HL-60/S4 treated with retinoic acid at 250 ng/mL for 4 days and 3 days (cell line): ENCODE data around the gene ZFYVE28.

Source experiments
- in situ Hi-C: fragments of 300-500 bp; cut with MboI; formaldehyde crosslinking; loops from 2 replicates; pipeline ENCODE4 v1.7.0; 2022; ENCODE audit warnings: low sequenced_read_pairs

ZFYVE28 gene

GRCh38 chr4:2334826-2335728, 83.4 kb downstream of the ZFYVE28 start:
- in situ Hi-C loops = no loop called here

GRCh38 chr4:2333916-2334644, 84.4 kb downstream of the ZFYVE28 start:
- in situ Hi-C loops = no loop called here

GRCh38 chr4:2333356-2333841, 85.0 kb downstream of the ZFYVE28 start:
- in situ Hi-C loops = no loop called here

GRCh38 chr4:2332976-2333319, 85.5 kb downstream of the ZFYVE28 start:
- in situ Hi-C loops = no loop called here

- in situ Hi-C loops = no loop called here
These were observed 86.1 kb downstream of the ZFYVE28 start for GRCh38 chr4:2332201-2332975.

GRCh38 chr4:2331519-2332200, 86.8 kb downstream of the ZFYVE28 start:
- in situ Hi-C loops = no loop called here

GRCh38 chr4:2331043-2331420, 87.4 kb downstream of the ZFYVE28 start:
- in situ Hi-C loops = no loop called here

GRCh38 chr4:2330091-2331042, 88.1 kb downstream of the ZFYVE28 start:
- in situ Hi-C loops = no loop called here

GRCh38 chr4:2327579-2327978, 90.9 kb downstream of the ZFYVE28 start:
- in situ Hi-C loops = no loop called here

- in situ Hi-C loops = no loop called here
These were observed 93.6 kb downstream of the ZFYVE28 start for GRCh38 chr4:2324891-2325290.

GRCh38 chr4:2322841-2323240, 95.6 kb downstream of the ZFYVE28 start:
- in situ Hi-C loops = no loop called here

- in situ Hi-C loops = no loop called here
These were observed 96.2 kb downstream of the ZFYVE28 start for GRCh38 chr4:2322227-2322626.

GRCh38 chr4:2321279-2322196, 96.9 kb downstream of the ZFYVE28 start:
- in situ Hi-C loops = no loop called here

- in situ Hi-C loops = no loop called here
These were observed 97.7 kb downstream of the ZFYVE28 start for GRCh38 chr4:2320746-2321145.

GRCh38 chr4:2320152-2320551, 98.3 kb downstream of the ZFYVE28 start:
- in situ Hi-C loops = no loop called here

GRCh38 chr4:2318885-2319284, 99.6 kb downstream of the ZFYVE28 start:
- in situ Hi-C loops = no loop called here

GRCh38 chr4:2318476-2318875, 100.0 kb downstream of the ZFYVE28 start:
- in situ Hi-C loops = no loop called here

GRCh38 chr4:2313366-2313765, 105.1 kb downstream of the ZFYVE28 start:
- in situ Hi-C loops = no loop called here
